Bronchus fibroblast of lung (primary cell): ENCODE data around the gene MYOM3. TPM values are rescaled to one million over a fixed set of nuclear protein-coding genes. Genes with fewer than 3 reads are reported as not detected.

Experiments used
- total RNA-seq: library from RNA; depleted of rRNA; stranded (reverse); fragments of >200 nt; gene quantifications from 2 replicates; pipeline ENCODE4 v1.2.3, GENCODE V29; 2015

Gene MYOM3
- total RNA-seq = not detected in 2 replicates

GRCh38 chr1:24111996-24112779 lies at the start of gene MYOM3:
Gene MYOM3, minus strand, starts transcription at chr1:24112135. Its CDS starts 3,499 bp downstream, at chr1:24108636.

GRCh38 chr1:24142546-24143534 lies 30.9 kb upstream of the MYOM3 start, which contains the start of gene IL22RA1:
Gene IL22RA1, minus strand, starts transcription at chr1:24143140. Its CDS starts 58 bp downstream, at chr1:24143082.

Other genes starting within 250 kb of the MYOM3 start
- gene FUCA1, start 243.8 kb downstream of the MYOM3 start, total RNA-seq = 5.4 TPM in 2 replicates
- gene CNR2, start 198.8 kb downstream of the MYOM3 start, total RNA-seq = not detected in 2 replicates
- 60.2 and 65.1 TPM in 2 replicates for gene PNRC2, start 152.3 kb downstream of the MYOM3 start, total RNA-seq
- gene SRSF10, start 131.8 kb downstream of the MYOM3 start, total RNA-seq = 74.0 and 86.8 TPM in 2 replicates
- gene IL22RA1, start 31.0 kb upstream of the MYOM3 start, total RNA-seq = not detected in 2 replicates
- gene IFNLR1, start 75.2 kb upstream of the MYOM3 start, total RNA-seq = not detected in 2 replicates
- gene GRHL3, start 207.2 kb upstream of the MYOM3 start, total RNA-seq = 0.17 TPM in 1 of 2 replicates, not detected in the other